NCI-H510A (cell line): Measurements from ENCODE around the gene CPD.
A peak's percentile ranks its signal among the peaks of the same experiment; 100 is the strongest.
"Not testable (repeated sequence)": the region's sequence is repeated elsewhere in the genome, so short reads cannot be mapped to it uniquely, and the experiment has no call there.

Source experiments
- DNase-seq: peaks from one replicate; lab custom pipeline; 2025; lab: John Stamatoyannopoulos, UW

Gene CPD

GRCh38 chr17:30427611-30428010 lies 48.9 kb downstream of the CPD start:
- no peak for DNase-seq

- DNase-seq, result no peak
These were observed 50.4 kb downstream of the CPD start for GRCh38 chr17:30429155-30429554.

- peak; percentile 59 for DNase-seq
These were observed 54.8 kb downstream of the CPD start for GRCh38 chr17:30433514-30433913.

- no peak for DNase-seq
These were observed 58.0 kb downstream of the CPD start for GRCh38 chr17:30436729-30437128.

- DNase-seq, result no peak
These were observed 65.0 kb downstream of the CPD start for GRCh38 chr17:30443721-30444120.

- DNase-seq, result not testable (repeated sequence)
These were observed 67.9 kb downstream of the CPD start for GRCh38 chr17:30446640-30447039.

- DNase-seq, result no peak
These were observed 70.8 kb downstream of the CPD start for GRCh38 chr17:30449480-30449879.

- no peak for DNase-seq
These were observed 71.6 kb downstream of the CPD start for GRCh38 chr17:30450125-30451027.

- no peak for DNase-seq
These were observed 75.9 kb downstream of the CPD start for GRCh38 chr17:30454635-30455034.

GRCh38 chr17:30458371-30458770 lies 79.6 kb downstream of the CPD start:
- DNase-seq, result no peak

GRCh38 chr17:30458797-30459413 lies 80.2 kb downstream of the CPD start:
- DNase-seq, result not testable (repeated sequence)

- no peak for DNase-seq
These were observed 89.7 kb downstream of the CPD start for GRCh38 chr17:30468465-30468864.

- no peak for DNase-seq
These were observed 93.6 kb downstream of the CPD start for GRCh38 chr17:30472238-30472890.

- DNase-seq, result no peak
These were observed 96.5 kb downstream of the CPD start for GRCh38 chr17:30475206-30475605.

- no peak for DNase-seq
These were observed 98.0 kb downstream of the CPD start for GRCh38 chr17:30476726-30477082.

GRCh38 chr17:30477083-30477773 lies 98.5 kb downstream of the CPD start, which contains the start of gene GOSR1:
TSS of gene GOSR1 (plus strand) at chr17:30477408. CDS start at chr17:30477434, 26 bp downstream.
- peak; percentile 92 for DNase-seq

- DNase-seq, result no peak
These were observed 99.0 kb downstream of the CPD start for GRCh38 chr17:30477774-30478115.

GRCh38 chr17:30482555-30482954 lies 103.8 kb downstream of the CPD start:
- DNase-seq, result no peak

GRCh38 chr17:30483159-30483558 lies 104.4 kb downstream of the CPD start:
- no peak for DNase-seq

GRCh38 chr17:30493780-30494179 lies 115.1 kb downstream of the CPD start:
- DNase-seq, result no peak

- no peak for DNase-seq
These were observed 116.9 kb downstream of the CPD start for GRCh38 chr17:30495586-30495985.

- DNase-seq, result no peak
These were observed 124.8 kb downstream of the CPD start for GRCh38 chr17:30503558-30503957.
